SU-DHL-6 (cell line): ENCODE data around the gene CEP135.

Experiments
- H2AFZ ChIP-seq: fragments of 200-600 bp; sonication (generic); 2 replicates; pipeline ENCODE4 v1.6.1; 2014; ENCODE audit warnings: low read depth, mild to moderate bottlenecking, moderate library complexity, mixed read lengths, antibody characterized with exemption, low read length; ENCODE audit not compliant: severe bottlenecking
- H3F3A ChIP-seq: fragments of 200-600 bp; shearing (Covaris generic); 2 replicates; pipeline ENCODE4 v1.6.0; 2016; ENCODE audit warnings: antibody characterized with exemption, mild to moderate bottlenecking; ENCODE audit not compliant: insufficient read depth
- H3K27ac ChIP-seq: fragments of 200-600 bp; sonication (generic); 2 replicates; pipeline ENCODE4 v1.5.1; 2016; ENCODE audit warnings: low read depth, mild to moderate bottlenecking, low read length, moderate library complexity, mixed read lengths
- H3K27me3 ChIP-seq: fragments of 200-600 bp; sonication (generic), shearing (Covaris generic); 2 replicates; pipeline ENCODE4 v1.6.0; 2014; ENCODE audit warnings: mild to moderate bottlenecking, low read length
- H3K36me3 ChIP-seq: fragments of 200-600 bp; sonication (generic); 2 replicates; pipeline ENCODE4 v1.6.1; 2014; ENCODE audit warnings: mild to moderate bottlenecking, low read length, mixed read lengths
- H3K4me2 ChIP-seq: fragments of 300-600, 200-600 bp; shearing (Covaris generic), sonication (generic); 2 replicates; pipeline ENCODE4 v1.6.0; 2014; ENCODE audit warnings: low read length, low read depth, mild to moderate bottlenecking; ENCODE audit not compliant: poor library complexity, severe bottlenecking
- H3K4me3 ChIP-seq: fragments of 200-600 bp; sonication (generic); 2 replicates; pipeline ENCODE4 v1.5.1; 2014; ENCODE audit warnings: antibody characterized with exemption, low read length, mild to moderate bottlenecking, mixed read lengths; ENCODE audit not compliant: insufficient read depth, poor library complexity, severe bottlenecking
- H3K79me2 ChIP-seq: fragments of 200-600 bp; sonication (generic); 2 replicates; pipeline ENCODE4 v1.6.1; 2014; ENCODE audit warnings: mild to moderate bottlenecking, low read length, moderate library complexity; ENCODE audit not compliant: insufficient read depth
- H3K9ac ChIP-seq: fragments of 200-600 bp; sonication (generic); 2 replicates; pipeline ENCODE4 v1.7.0; 2014; ENCODE audit warnings: mild to moderate bottlenecking, low read length
- H3K9me2 ChIP-seq: fragments of 200-600 bp; sonication (generic); replicated peaks from 2 replicates; pipeline ENCODE4 v1.6.1; 2014; ENCODE audit warnings: low read length; ENCODE audit not compliant: insufficient read depth
- H3K9me3 ChIP-seq: fragments of 200-600 bp; sonication (generic); 2 replicates; pipeline ENCODE4 v1.6.1; 2014; ENCODE audit warnings: low read length, mixed read lengths; ENCODE audit not compliant: insufficient read depth
- H4K20me1 ChIP-seq: fragments of 200-600 bp; sonication (generic); 2 replicates; pipeline ENCODE4 v1.6.1; 2014; ENCODE audit warnings: low read depth, mild to moderate bottlenecking, antibody characterized with exemption, low read length, moderate library complexity, mixed read lengths
- EZH2phosphoT487 ChIP-seq: fragments of 200-600 bp; sonication (generic), shearing (Covaris generic); conservative IDR thresholded peaks from 2 replicates; pipeline ENCODE4 v1.6.1; 2018; ENCODE audit warnings: mild to moderate bottlenecking, antibody characterized with exemption, low read length, moderate library complexity, mixed read lengths
- TF ChIP-seq, protein P1 (sequence below): fragments of 200-600 bp; sonication (generic); IDR thresholded peaks from one replicate; pipeline ENCODE4 v1.5.1; 2017; ENCODE audit warnings: antibody characterized with exemption, mild to moderate bottlenecking, low read length, moderate library complexity; ENCODE audit not compliant: insufficient read depth, poor library complexity, severe bottlenecking

CEP135 gene

GRCh38 chr4:55941881-55942396 is 6.8 kb upstream of the CEP135 start:
- Histone ChIP-seq H4K20me1 (no peaks in the 10 kb centered on the region), H3F3A (no peaks in the 10 kb centered on the region), H3K27me3 (no peaks in the 10 kb centered on the region), H2AFZ (no peak overlapping the region), H3K9me2 (no peaks in the 10 kb centered on the region), H3K36me3 (no peaks in the 10 kb centered on the region), H3K27ac (no peak overlapping the region), H3K79me2 (no peaks in the 10 kb centered on the region), H3K9ac (no peak overlapping the region), H3K9me3 (no peaks in the 10 kb centered on the region), H3K4me3 (no peak overlapping the region), H3K4me2 (no peak overlapping the region)
- TF ChIP-seq EZH2phosphoT487 = no peak
- TF ChIP-seq, protein P1, sequence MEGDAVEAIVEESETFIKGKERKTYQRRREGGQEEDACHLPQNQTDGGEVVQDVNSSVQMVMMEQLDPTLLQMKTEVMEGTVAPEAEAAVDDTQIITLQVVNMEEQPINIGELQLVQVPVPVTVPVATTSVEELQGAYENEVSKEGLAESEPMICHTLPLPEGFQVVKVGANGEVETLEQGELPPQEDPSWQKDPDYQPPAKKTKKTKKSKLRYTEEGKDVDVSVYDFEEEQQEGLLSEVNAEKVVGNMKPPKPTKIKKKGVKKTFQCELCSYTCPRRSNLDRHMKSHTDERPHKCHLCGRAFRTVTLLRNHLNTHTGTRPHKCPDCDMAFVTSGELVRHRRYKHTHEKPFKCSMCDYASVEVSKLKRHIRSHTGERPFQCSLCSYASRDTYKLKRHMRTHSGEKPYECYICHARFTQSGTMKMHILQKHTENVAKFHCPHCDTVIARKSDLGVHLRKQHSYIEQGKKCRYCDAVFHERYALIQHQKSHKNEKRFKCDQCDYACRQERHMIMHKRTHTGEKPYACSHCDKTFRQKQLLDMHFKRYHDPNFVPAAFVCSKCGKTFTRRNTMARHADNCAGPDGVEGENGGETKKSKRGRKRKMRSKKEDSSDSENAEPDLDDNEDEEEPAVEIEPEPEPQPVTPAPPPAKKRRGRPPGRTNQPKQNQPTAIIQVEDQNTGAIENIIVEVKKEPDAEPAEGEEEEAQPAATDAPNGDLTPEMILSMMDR = no peak

GRCh38 chr4:55947254-55947882 is 1.4 kb upstream of the CEP135 start:
- no peak overlapping the region for H2AFZ ChIP-seq
- no peaks in the 10 kb centered on the region for H3K9me3 ChIP-seq
- no peaks in the 10 kb centered on the region for H3K27me3 ChIP-seq
- no peaks in the 10 kb centered on the region for H3K36me3 ChIP-seq
- peak overlapping the region; percentile 100 for H3K27ac ChIP-seq
- H3F3A ChIP-seq = peaks cover 18% of the 10 kb centered on the region
- peaks cover 24% of the 10 kb centered on the region for H3K79me2 ChIP-seq
- no peaks in the 10 kb centered on the region for H3K9me2 ChIP-seq
- no peaks in the 10 kb centered on the region for H4K20me1 ChIP-seq
- peak overlapping the region; percentile 71 for H3K9ac ChIP-seq
- TF ChIP-seq, protein P1 = no peak
- no peak for TF ChIP-seq EZH2phosphoT487
- peak overlapping the region; percentile 99 for H3K4me2 ChIP-seq
- peak overlapping the region; percentile 76 for H3K4me3 ChIP-seq

- TF ChIP-seq, protein P1 = no peak
- no peak for TF ChIP-seq EZH2phosphoT487
- H3K9ac ChIP-seq = peak overlapping the region; percentile 71
- H3K9me2 ChIP-seq = no peaks in the 10 kb centered on the region
- H2AFZ ChIP-seq = peak overlapping the region; percentile 29
- peaks cover 24% of the 10 kb centered on the region for H3K79me2 ChIP-seq
- H3K27me3 ChIP-seq = no peaks in the 10 kb centered on the region
- H3K4me3 ChIP-seq = peak overlapping the region; percentile 76
- H4K20me1 ChIP-seq = no peaks in the 10 kb centered on the region
- peak overlapping the region; percentile 99 for H3K4me2 ChIP-seq
- peak overlapping the region; percentile 100 for H3K27ac ChIP-seq
- H3K9me3 ChIP-seq = no peaks in the 10 kb centered on the region
- H3K36me3 ChIP-seq = no peaks in the 10 kb centered on the region
- H3F3A ChIP-seq = peaks cover 18% of the 10 kb centered on the region
Observed at GRCh38 chr4:55947912-55948725, 626 bp upstream of the CEP135 start.
